ENCODE measurements around the gene KCNE4.
A peak's percentile ranks its signal among the peaks of the same experiment; 100 is the strongest.

The KCNE4 gene

GRCh38 chr2:223087466-223087865, 35.5 kb downstream of the KCNE4 start:
- no peak for DNase-seq (ENCODE audit: low spot score)

- no peak for DNase-seq (ENCODE audit: low spot score)
Measured at GRCh38 chr2:223088866-223089265, 36.9 kb downstream of the KCNE4 start.

- DNase-seq (ENCODE audit: low spot score) = no peak
Measured at GRCh38 chr2:223090039-223090438, 38.0 kb downstream of the KCNE4 start.

- DNase-seq (ENCODE audit: low spot score) = no peak
Measured at GRCh38 chr2:223090540-223091235, 38.7 kb downstream of the KCNE4 start.

GRCh38 chr2:223092667-223093066, 40.7 kb downstream of the KCNE4 start:
- DNase-seq (ENCODE audit: low spot score) = no peak

- DNase-seq (ENCODE audit: low spot score) = no peak
Measured at GRCh38 chr2:223093436-223094241, 41.6 kb downstream of the KCNE4 start.

GRCh38 chr2:223095207-223095606, 43.2 kb downstream of the KCNE4 start:
- DNase-seq (ENCODE audit: low spot score) = no peak

GRCh38 chr2:223096235-223096970, 44.4 kb downstream of the KCNE4 start:
- no peak for DNase-seq (ENCODE audit: low spot score)

GRCh38 chr2:223097888-223098383, 45.9 kb downstream of the KCNE4 start:
- DNase-seq (ENCODE audit: low spot score) = no peak

GRCh38 chr2:223099561-223099960, 47.6 kb downstream of the KCNE4 start:
- no peak for DNase-seq (ENCODE audit: low spot score)

- no peak for DNase-seq (ENCODE audit: low spot score)
Measured at GRCh38 chr2:223100061-223100511, 48.1 kb downstream of the KCNE4 start.

- peak; percentile 18 for DNase-seq (ENCODE audit: low spot score)
Measured at GRCh38 chr2:223101340-223102039, 49.5 kb downstream of the KCNE4 start.

GRCh38 chr2:223102040-223102400, 50.0 kb downstream of the KCNE4 start:
- DNase-seq (ENCODE audit: low spot score) = no peak

- DNase-seq (ENCODE audit: low spot score) = no peak
Measured at GRCh38 chr2:223102450-223102849, 50.5 kb downstream of the KCNE4 start.

GRCh38 chr2:223104336-223105132, 52.5 kb downstream of the KCNE4 start:
- no peak for DNase-seq (ENCODE audit: low spot score)

Data from RKO (cell line).